Activated CD4-positive, alpha-beta T cell treated with anti-CD3 and anti-CD28 coated beads, Interleukin-2, amount 10 ng/mL, durations not matched to agents 7 days and 5 days (primary cell): ENCODE measurements around the gene RELN. TPM values are rescaled to one million over a fixed set of nuclear protein-coding genes. Genes with fewer than 3 reads are reported as not detected.

Source experiments
- CTCF ChIA-PET: fragments of 350-600 bp; sonication (Branson Sonifier 250); formaldehyde crosslinking; loops from one replicate; lab custom pipeline; 2021; ENCODE audit warnings: antibody characterized with exemption; lab: Charles Lee
- POLR2A ChIA-PET: fragments of 350-600 bp; sonication (Branson Sonifier 250); formaldehyde crosslinking; loops from one replicate; lab custom pipeline; 2021; ENCODE audit warnings: antibody characterized with exemption; lab: Charles Lee
- DNase-seq: peaks from one replicate; pipeline ENCODE4 v3.0.0-alpha.2; 2020
- H3K27ac Mint-ChIP-seq: one replicate; pipeline ENCODE4 v1.8.0; 2021; ENCODE audit warnings: mild to moderate bottlenecking, moderate library complexity, mixed read lengths
- H3K27me3 Mint-ChIP-seq: one replicate; pipeline ENCODE4 v1.8.0; 2021; ENCODE audit warnings: mixed read lengths
- H3K36me3 Mint-ChIP-seq: one replicate; pipeline ENCODE4 v1.8.0; 2021; ENCODE audit warnings: low read depth, mixed read lengths
- H3K4me1 Mint-ChIP-seq: one replicate; pipeline ENCODE4 v1.8.0; 2021; ENCODE audit warnings: mixed read lengths
- H3K4me3 Mint-ChIP-seq: one replicate; pipeline ENCODE4 v1.8.0; 2021; ENCODE audit warnings: mild to moderate bottlenecking, moderate library complexity, mixed read lengths
- H3K9me3 Mint-ChIP-seq: one replicate; pipeline ENCODE4 v1.8.0; 2021; ENCODE audit warnings: mixed read lengths
- total RNA-seq, 2 experiments: library from RNA; stranded (reverse); gene quantifications; one replicate each; pipeline ENCODE4 v1.2.3, GENCODE V29; 2021

RELN gene
- total RNA-seq, 2 experiments from 2014 or later: not detected

DNA sequence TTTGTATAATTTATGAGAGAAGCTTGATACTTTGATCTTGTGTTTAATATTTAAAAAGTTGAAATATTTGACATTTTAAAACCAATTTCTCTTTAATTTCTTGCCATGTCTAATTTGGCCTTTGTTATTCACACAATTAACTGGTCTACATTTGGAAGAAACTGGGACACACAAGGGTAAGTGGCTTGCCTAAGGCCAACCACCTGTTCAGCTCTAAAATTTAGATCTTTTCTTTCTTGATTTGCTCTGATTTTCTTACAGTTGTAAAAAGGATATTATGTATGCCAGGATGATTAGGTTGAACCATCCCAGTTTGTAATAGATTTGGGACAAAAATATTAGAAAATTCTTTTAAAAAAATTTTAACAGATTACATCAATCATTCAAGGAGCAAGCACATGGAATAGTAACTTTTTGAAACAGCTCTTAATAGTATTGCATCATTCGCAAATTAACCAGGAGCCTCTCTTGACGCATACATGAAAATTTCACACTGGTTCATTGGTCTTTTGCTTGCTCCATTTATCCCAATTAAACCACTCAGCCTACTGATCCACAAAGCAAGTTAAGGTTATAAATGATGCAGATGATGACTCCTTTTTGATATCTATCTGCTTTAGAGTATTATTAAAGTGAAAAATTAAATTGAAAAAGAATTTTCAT is 321.0 kb downstream of the RELN start:
- Mint-ChIP-seq H3K27me3 (no peaks in the 10 kb centered on the region), H3K36me3 (no peaks in the 10 kb centered on the region), H3K4me3 (no peak overlapping the region), H3K4me1 (no peaks in the 10 kb centered on the region), H3K27ac (no peak overlapping the region), H3K9me3 (no peaks in the 10 kb centered on the region)
- ChIA-PET POLR2A (no interaction called here), CTCF (no interaction called here)
- no peak for DNase-seq

DNA sequence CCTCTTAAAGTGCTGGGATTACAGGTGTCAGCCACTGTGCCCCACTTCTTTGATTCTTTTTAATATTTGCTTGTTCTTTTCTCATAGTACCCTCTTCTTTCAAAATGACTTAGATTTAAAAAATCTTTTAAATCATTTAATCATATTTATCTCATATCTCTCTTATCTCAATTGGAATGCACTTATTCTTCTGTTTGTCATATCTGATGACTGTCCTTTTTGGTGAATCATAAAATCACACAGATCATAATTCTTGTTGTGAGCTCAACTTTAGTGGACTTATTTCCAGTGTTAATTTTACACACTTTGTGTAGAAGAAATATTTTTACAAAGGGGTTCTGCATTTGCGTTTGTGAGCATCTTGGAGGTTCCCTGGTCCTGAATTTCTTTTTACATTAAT is 323.1 kb downstream of the RELN start:
- Mint-ChIP-seq H3K27me3 (no peaks in the 10 kb centered on the region), H3K4me3 (no peak overlapping the region), H3K27ac (no peak overlapping the region), H3K36me3 (no peaks in the 10 kb centered on the region), H3K4me1 (no peaks in the 10 kb centered on the region), H3K9me3 (no peaks in the 10 kb centered on the region)
- ChIA-PET CTCF (interaction anchor here (0.7 kb wide), 1 partner anchor 51 kb away, joined by 3 read pairs; no protein-coding TSS in a partner anchor), POLR2A (no interaction called here)
- no peak for DNase-seq

DNA sequence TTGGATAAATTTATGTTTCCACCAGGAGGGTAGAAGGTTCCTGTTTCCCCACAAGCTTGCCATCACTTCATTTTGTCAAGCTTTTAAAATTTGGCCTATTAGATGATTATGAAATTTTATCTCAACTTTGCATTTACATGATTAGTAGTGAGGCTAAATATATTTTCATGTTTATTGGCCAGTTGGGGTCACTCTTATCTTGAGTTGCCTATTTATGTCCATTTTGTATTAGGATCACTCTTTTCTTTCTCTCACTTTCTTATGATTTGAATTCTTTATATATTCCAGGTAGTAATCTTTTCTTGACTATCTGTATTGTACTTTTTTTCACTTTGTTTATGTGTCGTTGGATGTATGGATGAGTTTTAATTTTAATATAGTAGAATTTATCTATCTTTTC is 324.9 kb downstream of the RELN start:
- no peak for DNase-seq
- Mint-ChIP-seq H3K4me1 (no peaks in the 10 kb centered on the region), H3K27me3 (no peaks in the 10 kb centered on the region), H3K27ac (no peak overlapping the region), H3K36me3 (no peaks in the 10 kb centered on the region), H3K4me3 (no peak overlapping the region), H3K9me3 (no peaks in the 10 kb centered on the region)
- ChIA-PET POLR2A (no interaction called here), CTCF (no interaction called here)

DNA sequence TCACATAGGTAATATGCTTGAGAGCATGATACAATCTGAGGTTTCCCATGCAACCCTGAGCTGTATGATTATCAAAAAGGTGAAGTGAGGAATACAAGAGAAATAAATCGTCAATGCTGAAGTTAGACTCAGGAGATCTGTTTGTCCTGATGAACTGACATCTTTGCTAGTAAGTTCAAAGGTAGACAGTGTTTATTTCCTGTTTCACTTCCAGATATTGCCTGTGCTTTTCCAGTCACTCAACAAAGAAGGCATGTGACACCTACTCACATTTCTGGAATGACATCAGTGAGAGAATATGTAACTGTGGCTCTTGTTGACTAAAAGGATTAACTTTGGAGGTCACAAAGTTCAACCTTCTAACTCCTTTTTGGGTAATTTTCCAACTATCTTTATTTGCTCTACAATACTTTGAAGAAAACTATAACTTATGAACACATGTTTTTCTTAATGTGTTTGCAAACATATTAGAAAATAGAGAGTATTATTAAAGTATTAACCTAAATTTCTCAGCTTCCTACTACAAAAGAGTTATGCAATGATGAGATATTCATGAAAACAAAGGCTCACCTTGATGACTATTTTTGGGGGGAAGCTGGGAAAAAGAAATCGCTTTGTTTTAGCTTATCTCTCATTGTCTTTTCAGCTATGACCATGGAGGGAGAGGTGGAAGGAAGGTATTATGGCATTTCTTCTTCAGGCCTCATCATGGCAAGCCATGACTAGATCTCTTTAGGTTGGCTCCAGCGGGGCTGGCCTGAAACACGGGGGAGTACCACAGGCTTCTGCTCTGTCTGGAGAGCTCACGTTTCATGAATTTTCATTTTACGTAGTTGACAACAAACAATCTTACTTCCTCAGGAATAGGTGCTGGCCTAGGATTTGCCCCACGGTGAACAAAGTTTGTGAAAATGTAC is 328.7 kb downstream of the RELN start:
- Mint-ChIP-seq H3K36me3 (no peaks in the 10 kb centered on the region), H3K4me1 (no peaks in the 10 kb centered on the region), H3K4me3 (no peak overlapping the region), H3K27me3 (peaks cover 2% of the 10 kb centered on the region), H3K9me3 (no peaks in the 10 kb centered on the region), H3K27ac (no peak overlapping the region)
- ChIA-PET POLR2A (no interaction called here), CTCF (no interaction called here)
- no peak for DNase-seq

DNA sequence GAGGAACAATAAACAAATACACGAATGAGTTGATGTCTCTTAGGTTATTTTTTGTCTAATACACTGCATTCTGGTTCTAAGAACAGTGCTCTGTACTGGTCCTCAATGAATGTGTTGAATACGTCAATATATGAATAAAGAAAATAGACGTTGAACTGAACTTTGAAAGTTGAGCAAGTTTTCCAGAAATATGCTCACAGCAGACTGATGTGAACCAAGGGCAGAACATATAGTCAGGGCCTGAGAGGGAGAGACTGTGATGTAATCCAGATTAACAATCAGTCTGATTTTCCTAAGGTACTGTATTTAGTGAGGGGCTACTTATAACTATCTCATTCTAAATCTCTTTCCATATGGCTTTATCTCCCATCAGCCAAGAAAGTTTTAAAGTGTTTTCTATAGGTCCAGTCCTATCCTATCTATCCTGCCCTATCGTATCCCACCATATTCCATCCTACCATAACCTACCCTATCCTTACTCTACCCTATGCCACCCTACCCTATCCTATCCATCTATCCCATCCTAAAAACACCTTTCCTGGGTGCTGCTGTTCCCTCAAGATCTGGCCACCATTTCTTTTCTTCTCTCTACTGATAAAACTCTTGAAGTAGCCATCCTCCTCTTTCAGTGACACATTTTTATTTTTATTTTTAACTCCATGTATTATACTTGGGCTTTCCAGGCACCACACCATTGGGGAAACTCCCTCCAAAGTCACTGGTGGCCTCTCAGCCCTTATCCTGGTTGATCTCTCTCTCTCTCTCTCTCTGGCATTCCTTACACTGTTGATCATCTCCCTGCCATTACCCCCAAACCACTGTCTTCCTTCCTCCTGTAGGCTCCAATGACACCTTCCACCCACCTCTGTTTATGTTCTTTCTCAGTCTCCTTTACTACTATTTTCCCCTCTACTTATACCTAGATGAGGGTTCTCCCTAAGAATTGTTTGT is 331.1 kb downstream of the RELN start:
- POLR2A ChIA-PET: no interaction called here

DNA sequence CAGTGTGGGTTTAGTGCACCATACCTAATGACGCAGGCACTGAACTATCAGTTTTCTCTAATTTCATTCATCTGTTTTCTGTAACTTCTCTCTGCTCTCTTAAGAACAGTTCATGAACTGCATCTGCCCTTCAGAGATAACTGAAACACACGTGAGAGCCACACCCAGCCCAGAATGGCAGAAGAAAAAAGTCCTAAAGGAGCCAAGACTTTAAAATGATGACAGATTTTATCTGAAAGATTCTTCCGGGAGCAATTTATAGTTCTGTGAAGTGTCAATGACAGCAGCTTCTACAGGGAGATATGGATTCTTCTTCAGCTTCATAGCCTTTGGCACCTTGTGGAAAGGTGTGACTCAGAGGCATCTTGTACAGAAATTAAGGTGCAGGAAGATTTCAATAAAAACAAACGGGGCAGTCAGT is 332.0 kb downstream of the RELN start:
- Mint-ChIP-seq H3K36me3 (no peaks in the 10 kb centered on the region), H3K27me3 (peaks cover 2% of the 10 kb centered on the region), H3K4me1 (no peaks in the 10 kb centered on the region), H3K4me3 (no peak overlapping the region), H3K9me3 (no peaks in the 10 kb centered on the region), H3K27ac (no peak overlapping the region)
- POLR2A ChIA-PET: no interaction called here
- CTCF ChIA-PET: no interaction called here
- DNase-seq: no peak

More for the DNA sequence above, 331.1 kb downstream of the RELN start:
- no peaks in the 10 kb centered on the region for H3K4me1 Mint-ChIP-seq
- peaks cover 2% of the 10 kb centered on the region for H3K27me3 Mint-ChIP-seq
- no peak for DNase-seq
- no peaks in the 10 kb centered on the region for H3K9me3 Mint-ChIP-seq
- CTCF ChIA-PET: no interaction called here
- H3K36me3 Mint-ChIP-seq: no peaks in the 10 kb centered on the region
- H3K4me3 Mint-ChIP-seq: no peak overlapping the region
- no peak overlapping the region for H3K27ac Mint-ChIP-seq

DNA sequence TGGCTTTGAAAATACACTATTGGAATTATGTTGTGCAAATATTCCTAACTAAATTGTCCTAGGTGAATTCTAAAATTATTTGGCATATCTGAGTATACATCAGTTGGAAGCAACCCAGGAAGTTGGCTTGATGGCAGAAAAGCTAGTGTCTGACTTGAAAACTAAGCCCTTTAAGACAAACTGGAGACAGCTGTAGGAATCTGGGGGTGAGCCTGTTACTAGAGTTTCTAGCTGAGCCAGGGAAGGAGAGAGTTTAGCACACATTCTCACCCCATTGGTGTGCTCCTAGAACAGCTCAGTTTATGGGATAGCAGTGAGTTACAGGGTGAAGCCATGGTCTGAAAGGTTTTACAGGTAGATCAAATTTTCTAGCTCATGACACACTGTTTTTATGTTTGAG is 333.2 kb downstream of the RELN start:
- CTCF ChIA-PET: no interaction called here
- Mint-ChIP-seq H3K27ac (no peak overlapping the region), H3K4me1 (no peaks in the 10 kb centered on the region), H3K27me3 (peaks cover 2% of the 10 kb centered on the region), H3K9me3 (no peaks in the 10 kb centered on the region), H3K36me3 (no peaks in the 10 kb centered on the region), H3K4me3 (no peak overlapping the region)
- no peak for DNase-seq
- POLR2A ChIA-PET: no interaction called here

DNA sequence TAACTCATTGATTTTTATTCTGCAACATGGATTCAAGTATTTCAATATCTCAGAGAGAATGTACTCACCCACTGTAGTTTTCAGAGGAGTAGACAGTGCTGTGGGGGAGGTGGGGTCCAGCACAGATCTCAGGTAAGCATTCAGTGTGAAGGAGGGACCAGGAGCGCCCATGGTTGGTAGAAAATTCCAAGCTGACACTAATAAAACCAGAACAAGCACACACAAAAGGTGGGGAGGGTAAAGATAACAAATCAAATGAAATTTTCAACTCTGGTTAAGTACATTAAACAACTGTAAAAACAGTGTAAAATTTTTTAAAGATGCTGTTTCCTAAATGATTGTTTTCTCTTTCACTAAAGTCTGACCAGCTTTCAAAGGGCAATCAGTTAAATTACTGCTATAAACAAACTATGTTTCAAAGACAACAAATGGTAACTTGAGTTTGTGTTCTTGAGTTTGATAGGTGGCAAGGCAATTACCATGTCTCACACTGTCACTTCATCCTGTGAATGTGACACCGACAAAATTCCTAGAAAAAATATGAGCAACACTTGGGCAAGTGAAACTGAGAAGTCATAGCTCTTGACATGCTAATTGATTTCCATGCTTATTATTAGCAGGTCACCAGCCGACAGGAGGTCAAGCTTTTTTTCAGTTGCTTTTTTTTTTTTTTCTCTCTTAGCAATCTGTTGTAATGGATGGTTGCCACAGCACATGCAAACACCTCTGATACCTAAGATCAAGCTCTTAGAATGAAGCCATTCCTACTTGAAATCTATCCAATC is 337.7 kb downstream of the RELN start:
- Mint-ChIP-seq H3K9me3 (peaks cover 2% of the 10 kb centered on the region), H3K36me3 (no peaks in the 10 kb centered on the region), H3K4me3 (no peak overlapping the region), H3K27me3 (no peaks in the 10 kb centered on the region), H3K4me1 (no peaks in the 10 kb centered on the region), H3K27ac (no peak overlapping the region)
- ChIA-PET POLR2A (no interaction called here), CTCF (no interaction called here)
- DNase-seq: no peak

DNA sequence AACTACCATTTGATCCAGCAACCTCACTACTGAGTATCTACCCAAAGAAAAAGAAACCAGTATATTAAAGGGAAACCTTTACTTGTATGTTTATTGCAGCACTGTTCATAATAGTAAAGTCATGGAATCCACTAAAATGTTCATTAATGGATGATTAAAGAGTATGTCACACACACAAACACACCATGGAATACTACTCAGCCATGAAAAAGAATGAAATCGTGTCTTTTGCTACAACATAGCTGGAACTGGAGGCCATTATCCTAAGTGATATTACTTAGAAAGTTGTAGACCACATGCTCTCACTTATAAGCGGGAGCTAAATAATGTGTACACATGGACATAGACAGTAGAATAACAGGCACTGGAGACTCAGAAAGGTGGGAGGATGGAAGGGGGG is 340.4 kb downstream of the RELN start:
- ChIA-PET CTCF (no interaction called here), POLR2A (no interaction called here)
- H3K27me3 Mint-ChIP-seq: no peaks in the 10 kb centered on the region
- no peak for DNase-seq
- H3K4me3 Mint-ChIP-seq: no peak overlapping the region
- H3K27ac Mint-ChIP-seq: no peak overlapping the region
- H3K4me1 Mint-ChIP-seq: no peaks in the 10 kb centered on the region
- no peaks in the 10 kb centered on the region for H3K36me3 Mint-ChIP-seq
- peaks cover 5% of the 10 kb centered on the region for H3K9me3 Mint-ChIP-seq

DNA sequence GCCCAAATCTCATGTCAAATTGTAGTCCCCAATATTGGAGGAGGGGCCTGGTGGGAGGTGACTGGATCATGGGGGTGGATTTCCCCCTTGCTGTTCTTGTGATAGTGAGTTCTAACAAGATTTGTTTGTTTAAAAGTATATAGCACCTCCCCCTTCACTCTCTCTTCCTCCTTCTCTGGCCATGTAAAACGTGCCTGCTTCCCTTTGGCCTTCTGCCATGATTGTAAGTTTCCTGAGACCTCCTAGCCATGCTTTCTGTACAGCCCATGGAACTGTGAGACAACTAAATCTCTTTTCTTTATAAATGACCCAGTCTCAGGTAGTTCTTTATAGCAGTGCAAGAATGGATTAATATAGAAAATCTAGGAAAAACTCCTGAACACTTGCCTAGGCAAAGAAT is 341.3 kb downstream of the RELN start:
- Mint-ChIP-seq H3K36me3 (no peaks in the 10 kb centered on the region), H3K4me3 (no peak overlapping the region), H3K27me3 (no peaks in the 10 kb centered on the region), H3K9me3 (peaks cover 5% of the 10 kb centered on the region), H3K27ac (no peak overlapping the region), H3K4me1 (no peaks in the 10 kb centered on the region)
- ChIA-PET POLR2A (no interaction called here), CTCF (no interaction called here)
- DNase-seq: no peak

DNA sequence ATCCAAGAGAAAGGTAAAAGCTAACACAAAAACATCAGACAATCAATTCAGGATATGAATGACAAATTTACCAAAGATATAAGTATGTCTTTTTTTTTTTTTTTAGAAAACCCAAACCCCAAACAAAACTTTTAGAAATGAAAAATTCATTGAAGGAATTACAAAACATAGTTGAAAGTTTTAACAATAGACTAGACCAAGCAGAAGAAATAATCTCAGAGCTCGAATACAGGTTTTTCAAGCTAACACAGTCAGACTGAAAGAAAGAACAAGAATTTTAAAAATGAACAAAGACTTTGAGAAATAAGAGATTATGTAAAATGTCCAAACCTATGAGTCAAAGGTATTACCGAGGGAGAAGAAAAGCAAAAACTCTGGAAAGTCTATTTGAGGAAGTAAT is 345.1 kb downstream of the RELN start:
- ChIA-PET POLR2A (no interaction called here), CTCF (no interaction called here)
- Mint-ChIP-seq H3K36me3 (no peaks in the 10 kb centered on the region), H3K9me3 (peaks cover 5% of the 10 kb centered on the region), H3K27me3 (no peaks in the 10 kb centered on the region), H3K4me1 (no peaks in the 10 kb centered on the region), H3K4me3 (no peak overlapping the region), H3K27ac (no peak overlapping the region)
- DNase-seq: no peak
